GM19372 (cell line): ENCODE data around the gene GIPC3.

Experiments
- ATAC-seq: cut with Tn5 transposase; IDR thresholded peaks from one replicate; pipeline ENCODE4 v1.9.1; 2021; ENCODE audit warnings: mild to moderate bottlenecking, low read depth, moderate library complexity; ENCODE audit not compliant: unreplicated experiment

GIPC3 gene, protein sequence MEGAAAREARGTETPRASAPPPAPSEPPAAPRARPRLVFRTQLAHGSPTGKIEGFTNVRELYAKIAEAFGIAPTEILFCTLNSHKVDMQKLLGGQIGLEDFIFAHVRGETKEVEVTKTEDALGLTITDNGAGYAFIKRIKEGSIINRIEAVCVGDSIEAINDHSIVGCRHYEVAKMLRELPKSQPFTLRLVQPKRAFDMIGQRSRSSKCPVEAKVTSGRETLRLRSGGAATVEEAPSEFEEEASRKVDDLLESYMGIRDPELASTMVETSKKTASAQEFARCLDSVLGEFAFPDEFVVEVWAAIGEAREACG

DNA sequence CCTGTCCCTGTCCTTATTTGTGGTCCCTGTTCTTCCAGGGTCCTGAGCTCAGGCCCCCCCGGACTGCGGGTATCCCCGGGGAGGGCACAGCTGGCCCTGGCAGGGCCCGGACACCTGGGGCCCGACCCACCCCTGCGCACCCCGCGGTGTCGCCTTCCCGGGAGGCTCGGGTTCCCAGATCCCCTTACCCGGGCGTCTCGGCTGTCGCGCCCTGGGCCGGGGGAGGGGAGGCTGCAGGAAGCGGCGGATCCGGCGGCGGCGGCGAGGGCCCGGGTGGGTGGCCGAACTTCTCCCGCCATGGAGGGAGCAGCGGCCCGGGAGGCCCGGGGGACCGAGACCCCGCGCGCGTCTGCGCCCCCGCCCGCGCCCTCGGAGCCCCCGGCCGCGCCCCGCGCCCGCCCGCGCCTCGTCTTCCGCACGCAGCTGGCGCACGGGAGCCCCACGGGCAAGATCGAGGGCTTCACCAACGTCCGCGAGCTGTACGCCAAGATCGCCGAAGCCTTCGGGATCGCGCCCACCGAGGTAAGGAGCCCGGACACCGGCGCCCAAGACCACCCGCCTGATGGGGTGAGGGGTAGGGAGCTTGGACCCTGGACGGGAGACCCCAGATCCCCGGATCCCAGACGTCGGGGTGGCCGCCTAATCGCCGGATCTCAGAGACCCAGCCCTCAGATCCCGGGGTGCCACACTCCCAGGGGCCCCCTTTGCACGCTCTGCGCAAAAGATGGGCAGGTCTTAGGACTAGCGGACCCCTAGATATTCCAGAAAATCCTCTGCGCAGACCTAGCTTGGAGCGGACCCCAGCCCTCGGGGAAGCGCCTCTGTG is at the start of gene GIPC3:
TSS of gene GIPC3 (plus strand) at position 178 of the 826 bp plus-strand sequence. CDS start at position 298, 120 bp downstream.
- no peak for ATAC-seq

DNA sequence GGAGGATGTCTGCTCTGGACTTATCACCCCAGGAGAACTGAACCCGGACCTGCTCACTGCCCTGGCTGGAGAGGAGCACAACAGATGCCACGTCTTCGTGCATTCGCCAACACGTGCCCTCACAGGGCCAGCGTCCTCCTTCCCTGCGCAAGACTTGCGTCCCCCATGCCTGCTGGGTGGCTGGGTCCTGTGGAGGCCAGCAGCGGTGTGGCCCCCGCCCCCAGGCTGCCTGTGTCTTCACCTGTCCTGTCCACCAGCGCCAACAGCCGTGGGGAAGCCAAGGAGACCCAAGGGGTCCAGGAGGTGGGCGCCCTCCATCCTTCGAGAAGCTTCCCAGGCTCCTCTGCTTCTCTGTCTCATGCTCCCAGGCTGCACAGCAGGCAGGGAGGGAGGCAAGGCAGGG is 49.7 kb upstream of the GIPC3 start:
- ATAC-seq = no peak

DNA sequence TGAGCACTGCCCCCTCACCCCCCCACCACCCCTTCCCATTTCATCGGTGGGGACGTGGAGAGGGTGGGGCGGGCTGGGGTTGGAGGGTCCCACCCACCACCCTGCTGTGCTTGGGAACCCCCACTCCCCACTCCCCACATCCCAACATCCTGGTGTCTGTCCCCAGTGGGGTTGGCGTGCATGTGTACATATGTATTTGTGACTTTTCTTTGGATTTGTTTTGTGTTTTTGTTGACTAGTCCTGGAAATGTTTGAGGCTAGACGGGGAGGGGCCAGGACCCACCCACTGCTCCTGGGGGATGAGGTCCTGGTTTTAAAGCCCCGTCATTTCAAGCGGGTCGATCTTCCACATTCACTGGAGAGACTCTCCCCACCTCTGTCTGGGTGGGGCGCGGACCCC is 49.3 kb upstream of the GIPC3 start:
- no peak for ATAC-seq

DNA sequence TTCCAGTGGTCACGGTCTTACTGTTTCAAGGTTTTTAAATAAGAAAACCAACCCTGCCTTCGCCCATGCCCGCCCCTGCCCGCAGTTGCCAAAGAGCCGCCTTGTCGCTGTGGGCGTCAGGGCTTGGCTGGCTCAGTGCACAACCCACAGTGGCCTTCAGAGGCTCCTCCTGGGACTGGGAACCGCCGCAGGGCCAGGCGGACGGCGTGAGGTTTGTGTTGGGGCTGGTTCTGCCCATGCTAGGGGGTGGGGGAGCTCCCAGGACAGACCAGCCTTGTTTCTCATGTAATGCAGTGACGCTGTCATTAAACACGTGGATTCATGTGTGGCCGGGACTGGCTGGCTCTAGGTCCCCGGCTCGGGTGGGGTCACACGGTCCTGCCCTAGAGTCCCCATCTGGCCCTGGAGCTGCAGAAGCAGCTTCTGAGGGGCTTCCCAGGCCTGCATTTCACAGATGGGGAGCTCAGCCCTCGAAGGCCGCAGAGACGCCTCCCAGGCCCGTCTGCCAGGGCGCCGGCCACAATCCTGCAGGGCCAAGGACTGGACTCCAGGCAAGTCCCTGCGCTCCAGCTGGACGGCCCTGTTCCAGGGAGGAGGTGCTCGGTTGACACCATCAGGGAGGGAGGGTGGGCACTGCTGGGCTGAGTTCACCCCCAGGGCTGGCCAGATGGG is 48.7 kb upstream of the GIPC3 start:
- ATAC-seq = no peak

DNA sequence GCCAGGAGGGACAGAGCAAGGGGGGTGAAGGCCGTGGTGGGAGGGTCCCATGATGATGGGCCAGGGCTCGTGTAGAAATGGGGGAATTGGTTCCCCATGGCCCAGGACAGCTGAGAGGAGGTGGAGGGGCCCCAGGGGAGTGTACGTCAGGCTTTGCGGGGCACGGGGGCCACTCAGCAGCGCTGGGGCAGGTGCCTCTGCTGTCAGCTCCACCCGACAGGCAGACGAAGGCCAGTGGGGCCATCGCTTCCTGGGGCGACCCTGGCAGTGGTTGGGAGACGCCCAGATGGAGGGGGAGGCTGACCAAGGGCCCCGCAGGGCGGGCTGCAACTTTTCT is 48.2 kb upstream of the GIPC3 start:
- ATAC-seq = no peak

DNA sequence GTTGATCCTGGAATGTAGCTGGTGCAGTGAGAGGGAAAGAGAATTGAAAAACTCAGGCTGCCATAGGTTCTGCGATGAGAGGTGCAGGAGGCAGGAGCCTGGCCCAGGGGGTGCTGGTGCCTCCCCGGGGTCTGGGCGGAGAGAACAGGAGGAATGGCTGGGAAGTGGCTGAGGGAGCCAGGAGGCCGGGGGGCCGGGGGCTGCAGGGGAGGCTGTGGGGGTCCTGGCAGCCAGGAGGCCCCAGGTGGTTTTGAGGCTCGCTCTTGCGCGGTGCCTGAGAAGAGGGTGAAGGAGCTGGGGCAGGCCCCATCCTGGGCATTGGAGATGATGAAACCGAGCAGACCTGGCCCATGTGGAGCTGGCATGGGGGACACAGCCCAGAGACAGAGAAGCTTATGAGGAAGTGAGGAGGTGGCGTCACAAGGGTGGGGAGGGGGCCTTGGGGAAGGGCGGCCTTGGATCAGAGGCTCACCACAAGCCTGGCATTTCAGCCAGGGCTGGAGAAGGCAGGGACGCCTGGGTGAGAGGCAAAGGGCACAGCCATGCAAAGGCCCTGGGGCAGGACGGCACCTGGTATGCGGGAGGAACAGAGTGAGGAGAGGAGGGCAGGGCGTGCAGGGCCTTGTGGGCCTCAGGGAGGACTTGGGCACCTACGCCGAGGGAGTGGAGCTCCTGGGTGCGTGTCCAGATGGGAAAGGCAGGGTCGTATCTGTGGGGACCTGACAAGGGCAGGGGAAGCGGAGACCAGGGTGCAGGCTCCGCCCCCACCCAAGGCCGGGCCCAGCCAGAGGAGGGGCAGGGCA is 47.6 kb upstream of the GIPC3 start:
- no peak for ATAC-seq

DNA sequence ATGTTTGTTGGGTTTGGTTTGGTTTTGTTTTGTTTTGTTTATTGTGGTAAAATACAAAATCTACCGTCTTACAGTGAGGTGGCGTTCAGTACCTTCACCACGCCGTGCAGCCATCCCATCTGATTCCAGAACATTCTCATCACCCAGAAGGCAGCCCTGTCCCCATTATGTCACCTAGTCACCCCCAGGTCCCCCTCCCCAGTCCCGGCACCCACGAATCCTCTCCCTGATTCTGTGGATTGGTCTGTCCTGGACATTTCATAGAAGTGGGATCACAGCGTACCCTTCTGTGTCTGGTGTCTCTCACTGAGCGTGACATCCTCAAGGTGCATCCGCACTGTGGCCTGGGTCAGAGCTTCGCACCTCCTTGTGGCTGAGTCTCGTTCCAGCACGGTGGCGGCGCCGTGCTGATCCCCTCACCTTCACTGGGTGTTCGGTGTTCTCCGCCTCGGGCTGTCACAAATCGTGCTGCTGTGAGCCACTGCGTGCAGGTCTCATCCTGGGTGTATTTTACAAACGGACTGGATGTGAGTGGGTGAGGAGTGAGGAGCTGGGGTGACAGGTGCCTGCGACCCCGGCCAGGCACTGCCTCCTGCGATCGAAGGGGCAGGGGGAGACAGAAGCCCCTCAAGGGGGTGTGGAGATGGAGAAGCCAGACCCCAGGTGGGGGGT is 46.9 kb upstream of the GIPC3 start:
- no peak for ATAC-seq

DNA sequence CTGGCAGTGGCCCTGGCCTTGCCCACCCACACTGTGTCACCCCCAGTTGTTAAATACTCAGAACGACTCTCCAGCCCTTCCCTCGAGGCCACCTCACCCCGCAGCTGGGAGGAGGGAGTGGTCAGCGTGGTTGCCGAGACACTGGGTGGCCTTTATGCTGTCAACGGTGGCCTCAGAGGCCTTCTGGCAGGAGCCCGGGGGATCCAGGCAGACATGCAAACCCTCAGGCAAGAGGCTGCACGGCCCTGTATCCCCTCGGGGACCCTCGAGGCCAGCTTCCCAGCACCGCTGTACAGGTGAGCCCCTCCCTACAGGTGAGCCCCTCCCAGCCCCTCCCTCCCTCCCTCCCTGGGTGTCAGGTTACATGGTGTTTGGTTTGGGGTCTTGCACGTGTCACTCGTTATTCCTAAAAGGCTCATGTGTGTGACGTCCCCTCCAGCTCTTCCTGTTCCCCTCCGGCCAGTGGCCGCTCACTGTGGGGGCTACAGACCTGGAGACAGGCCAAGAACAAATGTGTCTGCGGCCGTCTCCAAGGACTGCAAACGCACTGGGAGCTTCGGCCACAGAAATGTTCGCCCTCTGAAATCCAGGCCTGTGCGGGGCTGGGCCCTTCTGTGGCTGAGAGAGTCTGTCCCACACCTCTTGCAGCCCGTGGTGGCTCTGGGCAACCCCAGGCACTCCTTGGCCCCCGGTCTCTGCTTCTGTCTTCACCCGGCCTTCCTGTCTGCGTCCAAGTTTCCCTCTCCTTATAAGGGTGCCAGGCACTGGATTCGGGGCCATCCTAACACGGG is 46.1 kb upstream of the GIPC3 start, which contains the start of gene TEKTIP1:
TSS of gene TEKTIP1 (plus strand) at position 210 of the 791 bp plus-strand sequence. CDS start at position 214, 4 bp downstream.
- no peak for ATAC-seq

DNA sequence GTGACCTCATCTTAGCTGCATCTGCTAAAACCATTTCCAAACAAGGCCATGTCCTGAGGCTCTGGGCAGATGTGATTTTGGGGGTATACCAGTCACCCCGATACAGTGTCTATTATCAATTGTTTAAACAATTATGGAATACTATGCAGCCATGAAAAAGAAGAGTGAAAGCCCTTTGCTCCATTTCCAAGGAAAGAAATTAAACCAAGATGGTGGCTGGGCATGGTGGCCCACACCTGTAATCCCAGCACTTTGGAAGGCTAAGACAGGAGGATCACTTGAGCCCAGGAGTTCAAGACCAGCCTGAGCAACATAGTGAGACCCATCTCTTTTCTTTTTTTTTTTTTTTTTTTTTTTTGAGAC is 45.5 kb upstream of the GIPC3 start:
- ATAC-seq = no peak

DNA sequence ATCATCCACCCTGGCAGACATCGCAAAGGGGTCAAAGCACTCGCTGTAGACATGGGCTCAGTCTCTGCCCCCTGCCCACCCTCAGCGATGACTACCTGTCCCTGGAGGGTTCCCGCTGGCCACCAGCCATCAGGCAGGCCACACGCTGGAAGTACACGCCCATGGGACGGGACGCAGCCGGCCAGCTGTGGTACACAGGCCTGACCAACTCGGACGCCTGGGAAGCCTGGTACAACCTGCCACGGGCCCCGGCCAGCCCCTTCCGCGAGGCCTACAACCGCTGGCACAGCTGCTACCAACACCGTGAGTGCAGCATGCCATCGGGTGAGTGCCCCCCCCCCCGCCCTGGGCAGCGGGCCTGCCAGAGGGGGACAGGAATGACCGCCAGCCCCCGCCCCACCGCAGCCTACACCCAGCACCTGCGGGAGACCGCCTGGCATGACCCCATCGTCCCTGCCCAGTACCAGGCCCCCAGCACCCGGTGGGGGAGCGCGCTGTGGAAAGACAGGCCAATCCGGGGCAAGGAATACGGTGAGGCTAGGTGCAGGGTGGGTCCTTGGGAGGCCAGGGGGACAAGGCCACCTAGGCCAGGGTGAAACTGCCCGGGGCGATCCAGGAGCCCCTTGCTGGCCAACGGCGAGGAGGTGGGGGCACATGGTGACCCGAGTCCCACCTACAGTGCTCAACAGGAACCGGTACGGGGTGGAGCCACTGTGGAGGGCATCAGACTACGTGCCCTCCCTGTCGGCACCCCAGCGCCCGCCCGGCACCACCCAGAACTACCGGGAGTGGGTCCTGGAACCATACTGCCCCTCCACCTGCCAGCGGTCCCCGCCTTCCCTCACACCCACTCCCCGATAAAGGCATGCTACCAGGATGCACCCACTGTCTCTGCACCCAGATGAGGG is 41.9 kb upstream of the GIPC3 start:
- ATAC-seq = no peak

DNA sequence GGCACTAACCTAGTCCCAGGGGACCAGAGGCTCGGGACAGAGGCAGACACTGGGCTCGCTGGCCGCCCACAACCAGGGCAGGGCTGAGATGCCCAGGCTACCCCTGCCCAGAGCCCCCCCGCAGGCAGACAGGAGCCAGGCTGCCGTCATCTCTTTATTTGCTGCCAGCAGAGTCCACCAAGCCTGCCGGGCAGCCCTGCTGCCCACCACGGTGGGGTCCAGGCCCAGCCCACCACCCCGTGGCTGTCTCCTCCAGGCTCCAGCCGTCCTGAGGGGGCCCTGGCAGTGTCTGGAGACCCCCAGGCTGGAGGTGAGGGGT is 41.3 kb upstream of the GIPC3 start:
- no peak for ATAC-seq

DNA sequence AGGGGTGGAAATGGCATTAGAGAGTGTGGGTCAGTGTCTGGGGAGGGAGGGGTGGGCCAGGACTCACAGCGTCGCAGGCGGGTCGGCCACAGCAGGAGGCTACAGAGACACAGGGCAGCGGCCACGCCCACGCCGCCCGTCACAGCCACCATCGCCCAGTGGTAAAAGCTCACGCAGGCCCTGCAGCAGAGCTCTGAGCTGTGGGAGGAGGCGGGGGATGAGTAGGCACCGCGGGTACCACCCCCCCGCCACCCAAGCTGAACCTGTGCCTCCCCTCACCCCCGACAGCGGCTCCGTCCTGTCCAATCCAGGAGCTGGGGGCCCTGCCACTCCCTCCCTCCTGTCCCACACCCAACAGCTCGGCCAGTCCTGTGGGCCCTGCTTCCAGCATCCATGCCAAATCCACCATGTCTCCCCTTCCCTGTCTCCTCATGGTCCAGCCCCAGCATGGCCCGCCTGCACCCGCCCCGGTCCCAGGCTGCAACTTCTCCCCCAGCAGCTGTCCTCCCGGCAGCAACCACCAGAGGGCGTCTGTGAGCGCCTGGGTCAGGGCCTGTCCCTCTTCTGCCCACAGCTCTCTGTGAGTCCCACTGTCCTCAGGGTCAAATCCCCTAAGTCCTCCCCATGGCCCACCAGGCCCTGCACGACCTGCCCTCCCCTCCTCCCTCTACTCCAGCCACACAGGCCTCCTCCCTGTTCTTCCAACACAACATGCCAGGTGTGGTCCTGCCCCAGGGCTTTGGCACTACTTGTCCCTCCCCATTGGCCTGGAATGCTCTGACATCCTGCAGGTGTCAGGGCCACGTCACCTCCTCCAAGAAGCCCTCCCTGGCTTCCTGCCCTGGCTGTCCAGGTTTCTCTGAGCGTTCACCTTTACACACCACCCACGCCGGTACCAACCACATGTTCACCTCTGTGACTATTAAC is 40.3 kb upstream of the GIPC3 start:
- ATAC-seq = no peak

DNA sequence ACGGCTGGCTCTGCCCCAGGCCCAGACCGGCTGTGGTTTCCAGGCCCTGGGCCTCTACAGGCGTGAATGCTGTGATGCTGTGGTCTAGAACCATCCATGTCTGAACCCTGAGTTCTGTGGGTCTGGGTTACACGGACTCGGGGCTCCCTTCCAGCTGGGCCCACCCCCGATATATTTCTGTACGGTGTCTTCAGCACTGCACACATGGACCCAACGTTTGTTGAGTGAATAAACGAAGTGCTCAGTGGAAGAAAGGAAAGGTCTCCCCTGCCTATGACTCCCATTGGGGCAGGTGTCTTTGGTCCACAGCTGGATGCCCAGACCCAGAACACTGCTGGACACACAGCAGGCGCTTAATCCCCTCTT is 39.6 kb upstream of the GIPC3 start:
- no peak for ATAC-seq

DNA sequence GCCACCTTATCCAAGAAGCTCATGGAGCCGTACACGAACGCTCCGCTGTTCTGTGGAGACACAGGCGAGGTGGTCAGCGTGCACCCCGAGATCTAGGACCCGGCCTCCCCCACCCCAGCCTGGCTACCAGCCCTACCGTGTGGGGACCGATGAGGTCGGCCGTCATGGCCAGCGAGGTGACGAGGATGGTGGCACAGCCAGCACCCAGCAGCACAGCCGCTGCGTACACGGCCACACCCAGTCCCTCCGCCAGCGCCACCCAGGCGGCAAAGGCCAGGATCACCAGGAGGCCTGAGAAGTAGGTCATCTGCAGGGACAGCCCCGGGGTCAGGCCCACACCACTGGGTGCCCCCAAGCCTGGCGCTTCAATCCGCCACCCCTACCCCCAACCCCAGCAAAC is 39.2 kb upstream of the GIPC3 start:
- no peak for ATAC-seq

DNA sequence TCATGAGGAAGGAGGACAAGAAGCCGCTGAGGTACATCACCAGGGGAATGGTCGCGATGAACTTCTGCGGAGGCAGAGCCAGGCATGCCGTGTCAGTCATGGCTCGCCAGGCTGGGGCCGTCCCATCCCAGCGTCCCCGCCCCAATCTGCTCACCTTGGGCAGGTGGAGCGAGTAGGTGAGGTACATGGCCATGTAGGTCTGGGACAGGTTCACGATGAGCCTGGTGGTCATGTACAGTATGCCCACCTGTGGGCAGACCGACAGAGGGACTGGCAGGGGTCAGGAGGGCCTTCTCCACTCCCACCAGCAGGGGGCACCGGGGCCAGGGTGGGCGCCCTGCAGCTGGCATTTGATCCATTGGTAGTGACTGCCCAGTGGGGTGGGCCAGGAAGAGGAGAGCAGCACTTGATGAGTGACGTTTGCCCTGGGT is 38.0 kb upstream of the GIPC3 start:
- ATAC-seq = no peak

DNA sequence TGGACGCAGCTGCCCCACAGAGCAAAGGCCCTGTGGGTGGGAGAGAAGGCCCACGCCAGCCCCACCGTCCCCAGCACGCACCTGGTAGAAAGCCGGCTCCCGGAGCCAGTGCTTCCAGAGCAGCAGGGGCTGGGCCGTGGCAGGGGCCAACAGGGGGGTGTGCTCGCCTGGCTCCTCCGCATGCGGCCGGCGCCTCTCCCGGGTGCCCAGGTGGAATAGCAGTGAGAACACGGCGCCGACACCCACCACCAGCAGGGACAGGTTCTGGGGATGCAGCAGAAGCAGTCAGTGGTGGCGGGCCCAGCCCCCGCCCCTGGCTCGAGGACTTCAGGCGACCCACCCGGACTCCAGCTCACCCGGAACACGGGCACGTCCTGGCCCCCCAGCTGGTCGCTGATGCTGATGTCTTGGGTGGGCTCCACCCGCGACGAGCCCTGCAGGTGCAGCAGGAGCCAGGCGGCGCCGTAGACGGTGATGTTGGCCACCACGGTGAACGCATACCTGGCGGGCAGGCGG is 37.5 kb upstream of the GIPC3 start:
- ATAC-seq = no peak

DNA sequence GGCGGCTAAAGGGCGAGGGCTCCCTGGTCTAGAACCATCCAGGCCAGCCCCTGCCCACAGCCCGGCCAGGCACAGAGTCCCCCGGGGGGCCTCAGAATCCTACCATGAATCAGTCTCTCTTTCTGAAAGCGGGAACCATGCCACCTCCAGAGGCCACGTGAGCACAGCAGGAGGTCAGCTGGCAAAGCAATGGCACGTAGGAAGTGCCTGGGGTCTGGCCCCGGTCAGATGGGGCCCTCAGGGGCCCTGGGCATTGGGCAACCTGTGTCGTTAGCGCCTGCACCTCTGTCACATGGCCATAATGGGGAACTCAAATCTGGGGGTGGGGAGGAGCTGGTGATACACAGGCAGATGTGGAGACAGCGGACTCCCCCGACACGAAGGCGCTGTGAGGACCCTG is 36.7 kb upstream of the GIPC3 start:
- no peak for ATAC-seq
